Gastroesophageal sphincter (tissue), 3 donors: ENCODE measurements around the gene OR4D2.

Experiments
- EP300 ChIP-seq: sonication (generic); formaldehyde crosslinking; IDR thresholded peaks from one replicate; pipeline ENCODE4 v1.6.1; 2017; ENCODE audit warnings: antibody characterized with exemption, mild to moderate bottlenecking
- POLR2A ChIP-seq, 2 donors: fragments of 450-650 bp; IDR thresholded peaks; one replicate each; pipeline ENCODE4 v1.6.1; 2017; ENCODE audit warnings: antibody characterized with exemption in 2 of 2, mild to moderate bottlenecking in 2 of 2, moderate library complexity in 1 of 2
- POLR2AphosphoS5 ChIP-seq: sonication (generic); formaldehyde crosslinking; IDR thresholded peaks from one replicate; pipeline ENCODE4 v1.6.1; 2017; ENCODE audit warnings: antibody characterized with exemption
- TF ChIP-seq, protein P1 (sequence below), 4 experiments: fragments of 200-600 bp in 2 of 4; fragments of 450-650 bp in 2 of 4; sonication (generic) in 1 of 4; IDR thresholded peaks; one replicate each; pipeline ENCODE4 v1.5.1; 2017 to 2019; ENCODE audit warnings: antibody characterized with exemption in 4 of 4, mild to moderate bottlenecking in 2 of 4, moderate library complexity in 2 of 4

DNA sequence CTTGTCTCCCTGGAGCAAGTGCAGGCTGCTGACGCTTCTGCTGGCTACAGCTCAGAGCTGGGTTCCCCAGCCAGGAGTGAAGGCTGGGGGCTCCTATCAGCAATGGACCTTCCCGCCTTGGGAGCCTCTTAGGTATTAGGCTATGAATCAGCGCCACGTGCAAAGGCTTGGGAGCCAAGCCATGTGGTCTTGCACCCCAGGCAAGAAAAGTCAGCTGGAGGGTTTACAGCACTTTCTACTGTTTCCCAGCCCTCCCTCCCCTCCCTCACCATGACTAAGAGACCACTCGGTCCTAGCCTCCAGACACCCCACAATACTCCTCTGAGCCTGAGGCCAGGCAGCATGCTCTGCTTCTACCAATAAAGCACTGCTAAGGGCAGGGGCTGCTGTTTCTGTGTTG lies 38.0 kb downstream of the OR4D2 start:
- TF ChIP-seq POLR2AphosphoS5 = no peak
- TF ChIP-seq, protein P1, sequence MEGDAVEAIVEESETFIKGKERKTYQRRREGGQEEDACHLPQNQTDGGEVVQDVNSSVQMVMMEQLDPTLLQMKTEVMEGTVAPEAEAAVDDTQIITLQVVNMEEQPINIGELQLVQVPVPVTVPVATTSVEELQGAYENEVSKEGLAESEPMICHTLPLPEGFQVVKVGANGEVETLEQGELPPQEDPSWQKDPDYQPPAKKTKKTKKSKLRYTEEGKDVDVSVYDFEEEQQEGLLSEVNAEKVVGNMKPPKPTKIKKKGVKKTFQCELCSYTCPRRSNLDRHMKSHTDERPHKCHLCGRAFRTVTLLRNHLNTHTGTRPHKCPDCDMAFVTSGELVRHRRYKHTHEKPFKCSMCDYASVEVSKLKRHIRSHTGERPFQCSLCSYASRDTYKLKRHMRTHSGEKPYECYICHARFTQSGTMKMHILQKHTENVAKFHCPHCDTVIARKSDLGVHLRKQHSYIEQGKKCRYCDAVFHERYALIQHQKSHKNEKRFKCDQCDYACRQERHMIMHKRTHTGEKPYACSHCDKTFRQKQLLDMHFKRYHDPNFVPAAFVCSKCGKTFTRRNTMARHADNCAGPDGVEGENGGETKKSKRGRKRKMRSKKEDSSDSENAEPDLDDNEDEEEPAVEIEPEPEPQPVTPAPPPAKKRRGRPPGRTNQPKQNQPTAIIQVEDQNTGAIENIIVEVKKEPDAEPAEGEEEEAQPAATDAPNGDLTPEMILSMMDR (IDR thresholded peaks at IDR 0.05) = no peak
- no peak for TF ChIP-seq POLR2A (IDR thresholded peaks at IDR 0.05)
- no peak for TF ChIP-seq EP300
